Forelimb muscle (tissue), 1 donor: Measurements from ENCODE around the gene PERM1. TPM values are rescaled to one million over a fixed set of nuclear protein-coding genes. Genes with fewer than 3 reads are reported as not detected.
"Not testable (repeated sequence)": the region's sequence is repeated elsewhere in the genome, so short reads cannot be mapped to it uniquely, and the experiment has no call there.

Experiments
- DNase-seq: peaks from one replicate; pipeline ENCODE4 v3.0.0-alpha.2; 2013; ENCODE audit warnings: low read depth
- polyA plus RNA-seq: library from polyadenylated mRNA; unstranded; fragments of 120-200 nt; gene quantifications from one replicate; pipeline ENCODE4 v1.2.1, GENCODE V29; 2013; ENCODE audit not compliant: insufficient read length

PERM1 gene
- polyA plus RNA-seq, 1 donor, result 3.3 TPM

GRCh38 chr1:978069-978834, 3.6 kb downstream of the PERM1 start:
- DNase-seq, result no peak

GRCh38 chr1:976791-977190, 5.1 kb downstream of the PERM1 start:
- DNase-seq, result not testable (repeated sequence)

- DNase-seq, result no peak
Measured at GRCh38 chr1:975896-976683, 5.8 kb downstream of the PERM1 start.

- no peak for DNase-seq
Measured at GRCh38 chr1:975365-975764, 6.5 kb downstream of the PERM1 start.

GRCh38 chr1:974687-975328, 7.1 kb downstream of the PERM1 start:
- no peak for DNase-seq

GRCh38 chr1:974293-974640, 7.6 kb downstream of the PERM1 start:
- no peak for DNase-seq

- no peak for DNase-seq
Measured at GRCh38 chr1:973459-974292, 8.2 kb downstream of the PERM1 start.

GRCh38 chr1:972726-973458, 9.0 kb downstream of the PERM1 start:
- no peak for DNase-seq

GRCh38 chr1:971751-972506, 10.0 kb downstream of the PERM1 start:
- no peak for DNase-seq

- no peak for DNase-seq
Measured at GRCh38 chr1:970973-971730, 10.7 kb downstream of the PERM1 start.

GRCh38 chr1:970242-970972, 11.5 kb downstream of the PERM1 start:
- no peak for DNase-seq

GRCh38 chr1:969260-969855, 12.5 kb downstream of the PERM1 start:
- no peak for DNase-seq

- no peak for DNase-seq
Measured at GRCh38 chr1:967466-968343, 14.2 kb downstream of the PERM1 start.

- DNase-seq, result no peak
Measured at GRCh38 chr1:966704-967300, 15.1 kb downstream of the PERM1 start.

GRCh38 chr1:966135-966703, 15.7 kb downstream of the PERM1 start, which contains the start of gene PLEKHN1:
PLEKHN1 (plus strand) TSS chr1:966482; CDS start chr1:966532, 50 bp downstream.
- DNase-seq, result no peak

- no peak for DNase-seq
Measured at GRCh38 chr1:965526-966134, 16.3 kb downstream of the PERM1 start.
